Esophagus squamous epithelium (tissue), 4 donors: ENCODE measurements around the gene AHCTF1.

Experiments used
- CTCF ChIP-seq, 6 experiments: fragments of 450-650 bp in 4 of 6; fragments of 200-600 bp in 2 of 6; sonication (generic) in 2 of 6; IDR thresholded peaks; one replicate each; pipeline ENCODE4 v1.5.1; 2016 to 2019; ENCODE audit warnings: antibody characterized with exemption in 6 of 6, mild to moderate bottlenecking in 4 of 6, moderate library complexity in 4 of 6
- POLR2A ChIP-seq, 4 donors: fragments of 450-650 bp; IDR thresholded peaks; one replicate each; pipeline ENCODE4 v1.6.1; 2017; ENCODE audit warnings: antibody characterized with exemption in 4 of 4, mild to moderate bottlenecking in 4 of 4, moderate library complexity in 3 of 4

- TF ChIP-seq CTCF (IDR thresholded peaks at IDR 0.05) = no peak
- no peak for TF ChIP-seq POLR2A (IDR thresholded peaks at IDR 0.05)
Measured at GRCh38 chr1:246824541-246824940, 107.2 kb downstream of the AHCTF1 start.
